ENCODE data around the gene NRG2. TPM values are rescaled to one million over a fixed set of nuclear protein-coding genes. Genes with fewer than 3 reads are reported as not detected.

The NRG2 gene
- total RNA-seq, 1 experiment from 2014 or later: 0.59 TPM

DNA sequence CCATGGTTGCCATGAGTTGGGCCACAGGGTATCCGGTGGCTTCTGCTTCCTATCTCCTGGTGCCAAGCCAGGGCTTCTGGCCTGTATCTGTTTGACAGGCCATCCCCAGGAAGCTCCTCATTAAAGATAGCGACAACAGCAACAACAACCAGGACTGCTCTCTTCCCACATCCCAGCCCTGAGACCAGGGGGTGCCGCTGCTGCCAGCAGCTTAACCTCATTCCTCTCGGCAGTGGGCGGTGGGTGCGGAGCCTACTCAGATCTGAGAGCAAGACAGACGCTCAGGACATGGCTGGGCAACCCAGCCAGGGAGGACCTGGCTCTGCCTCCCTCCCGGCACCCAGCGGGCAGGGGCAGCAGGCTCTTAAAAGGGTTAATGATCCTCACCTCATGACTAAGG lies 149.2 kb downstream of the NRG2 start:
- H3K4me3 ChIP-seq (ENCODE audit: low read depth, low read length): no peak overlapping the region
- no peaks in the 10 kb centered on the region for H3K4me1 ChIP-seq
- Mint-ChIP-seq H3K27ac (ENCODE audit: unreplicated experiment) (no peak overlapping the region), H3K4me3 (ENCODE audit: unreplicated experiment) (no peak overlapping the region), H3K27me3 (ENCODE audit: insufficient read depth, unreplicated experiment) (peaks cover 15% of the 10 kb centered on the region), H3K36me3 (ENCODE audit: insufficient read depth, unreplicated experiment) (no peaks in the 10 kb centered on the region), H3K9me3 (ENCODE audit: unreplicated experiment) (no peaks in the 10 kb centered on the region), H3K4me1 (ENCODE audit: low read depth, unreplicated experiment) (no peaks in the 10 kb centered on the region)
- DNase-seq: no peak
- no peaks in the 10 kb centered on the region; the same call in 1 of the 2 replicates for H3K27me3 ChIP-seq (replicated peaks; ENCODE audit: control insufficient read depth, insufficient read depth, low read length)
- ChIA-PET POLR2A (no interaction called here), CTCF (no interaction called here)
- H3K36me3 ChIP-seq (ENCODE audit: control insufficient read depth, insufficient read depth, low read length): no peaks in the 10 kb centered on the region
- TF ChIP-seq, protein P1, sequence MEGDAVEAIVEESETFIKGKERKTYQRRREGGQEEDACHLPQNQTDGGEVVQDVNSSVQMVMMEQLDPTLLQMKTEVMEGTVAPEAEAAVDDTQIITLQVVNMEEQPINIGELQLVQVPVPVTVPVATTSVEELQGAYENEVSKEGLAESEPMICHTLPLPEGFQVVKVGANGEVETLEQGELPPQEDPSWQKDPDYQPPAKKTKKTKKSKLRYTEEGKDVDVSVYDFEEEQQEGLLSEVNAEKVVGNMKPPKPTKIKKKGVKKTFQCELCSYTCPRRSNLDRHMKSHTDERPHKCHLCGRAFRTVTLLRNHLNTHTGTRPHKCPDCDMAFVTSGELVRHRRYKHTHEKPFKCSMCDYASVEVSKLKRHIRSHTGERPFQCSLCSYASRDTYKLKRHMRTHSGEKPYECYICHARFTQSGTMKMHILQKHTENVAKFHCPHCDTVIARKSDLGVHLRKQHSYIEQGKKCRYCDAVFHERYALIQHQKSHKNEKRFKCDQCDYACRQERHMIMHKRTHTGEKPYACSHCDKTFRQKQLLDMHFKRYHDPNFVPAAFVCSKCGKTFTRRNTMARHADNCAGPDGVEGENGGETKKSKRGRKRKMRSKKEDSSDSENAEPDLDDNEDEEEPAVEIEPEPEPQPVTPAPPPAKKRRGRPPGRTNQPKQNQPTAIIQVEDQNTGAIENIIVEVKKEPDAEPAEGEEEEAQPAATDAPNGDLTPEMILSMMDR (IDR thresholded peaks at IDR 0.05; ENCODE audit: insufficient read depth in 1 of 2, low read depth in 1 of 2, low read length in 1 of 2, severe bottlenecking in 1 of 2, unreplicated experiment in 1 of 2): no peak
- no TSS peak for BruUV-seq (replicated peaks)
- no peaks in the 10 kb centered on the region for H3K9me3 ChIP-seq
- intact Hi-C loops (cut with micrococcal nuclease; ENCODE audit: unreplicated experiment): no loop called here

DNA sequence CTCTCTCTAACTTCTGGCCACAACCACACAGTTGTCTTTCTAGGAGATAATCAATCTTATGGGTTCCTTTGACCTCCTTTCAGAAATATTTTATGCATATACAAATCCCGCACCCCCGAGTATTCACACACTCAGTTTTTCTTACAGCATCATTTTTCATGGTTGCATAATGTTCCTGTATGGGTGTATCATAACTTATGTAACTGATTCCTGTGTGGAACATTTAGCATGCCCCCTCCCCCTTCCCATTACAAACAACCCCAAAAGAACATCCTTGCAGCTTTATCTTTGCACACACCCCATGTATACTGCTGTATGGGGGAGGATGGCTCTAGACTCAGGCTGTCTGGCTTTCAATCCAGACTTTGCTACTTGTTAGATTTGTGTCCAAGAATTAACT lies 153.7 kb downstream of the NRG2 start:
- BruUV-seq (replicated peaks): no TSS peak
- Histone ChIP-seq H3K36me3 (ENCODE audit: control insufficient read depth, insufficient read depth, low read length) (no peaks in the 10 kb centered on the region), H3K27me3 (replicated peaks; ENCODE audit: control insufficient read depth, insufficient read depth, low read length) (no peaks in the 10 kb centered on the region; the same call in 1 of the 2 replicates), H3K9me3 (no peaks in the 10 kb centered on the region), H3K4me1 (no peaks in the 10 kb centered on the region), H3K4me3 (ENCODE audit: low read depth, low read length) (no peak overlapping the region)
- intact Hi-C loops (cut with micrococcal nuclease; ENCODE audit: unreplicated experiment): no loop called here
- no peak overlapping the region for H3K4me3 Mint-ChIP-seq (ENCODE audit: unreplicated experiment)
- no peaks in the 10 kb centered on the region for H3K4me1 Mint-ChIP-seq (ENCODE audit: low read depth, unreplicated experiment)
- POLR2A ChIA-PET: no interaction called here
- TF ChIP-seq, protein P1 (IDR thresholded peaks at IDR 0.05; ENCODE audit: insufficient read depth in 1 of 2, low read depth in 1 of 2, low read length in 1 of 2, severe bottlenecking in 1 of 2, unreplicated experiment in 1 of 2): no peak
- CTCF ChIA-PET: interaction anchor here (0.5 kb wide), 1 partner anchor 466 kb away, joined by 4 read pairs; no protein-coding TSS in a partner anchor
- H3K27me3 Mint-ChIP-seq (ENCODE audit: insufficient read depth, unreplicated experiment): peaks cover 23% of the 10 kb centered on the region
- H3K36me3 Mint-ChIP-seq (ENCODE audit: insufficient read depth, unreplicated experiment): no peaks in the 10 kb centered on the region
- DNase-seq: no peak
- no peaks in the 10 kb centered on the region for H3K9me3 Mint-ChIP-seq (ENCODE audit: unreplicated experiment)
- no peak overlapping the region for H3K27ac Mint-ChIP-seq (ENCODE audit: unreplicated experiment)

DNA sequence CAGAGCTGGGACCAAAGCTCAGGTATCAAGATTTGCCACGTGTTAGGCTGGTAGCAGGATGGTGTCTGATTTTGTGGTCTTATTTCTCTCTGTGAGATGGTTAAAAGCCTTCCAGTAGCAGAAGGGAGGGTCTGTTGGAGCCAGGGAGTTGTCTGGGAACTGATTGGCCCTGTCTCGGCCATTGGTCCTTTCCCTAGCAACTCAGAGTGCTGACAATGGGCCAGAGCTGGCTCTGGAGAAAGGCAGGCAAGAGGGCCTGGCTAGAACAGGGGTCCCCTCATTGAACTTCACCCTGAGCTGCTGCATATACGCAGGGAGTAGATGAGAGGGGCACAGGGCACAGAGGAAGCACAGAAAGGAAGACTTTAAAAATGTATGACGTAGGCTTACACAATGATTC lies 154.7 kb downstream of the NRG2 start:
- H3K4me3 Mint-ChIP-seq (ENCODE audit: unreplicated experiment): no peak overlapping the region

More for the DNA sequence above, 154.7 kb downstream of the NRG2 start:
- TF ChIP-seq, protein P1 (IDR thresholded peaks at IDR 0.05; ENCODE audit: insufficient read depth in 1 of 2, low read depth in 1 of 2, low read length in 1 of 2, severe bottlenecking in 1 of 2, unreplicated experiment in 1 of 2): no peak
- H3K27me3 ChIP-seq (replicated peaks; ENCODE audit: control insufficient read depth, insufficient read depth, low read length): no peaks in the 10 kb centered on the region; the same call in 1 of the 2 replicates
- intact Hi-C loops (cut with micrococcal nuclease; ENCODE audit: unreplicated experiment): no loop called here
- H3K4me1 Mint-ChIP-seq (ENCODE audit: low read depth, unreplicated experiment): no peaks in the 10 kb centered on the region
- H3K4me3 ChIP-seq (ENCODE audit: low read depth, low read length): no peak overlapping the region
- no peaks in the 10 kb centered on the region for H3K9me3 ChIP-seq
- no peak overlapping the region for H3K27ac Mint-ChIP-seq (ENCODE audit: unreplicated experiment)
- H3K4me1 ChIP-seq: no peaks in the 10 kb centered on the region
- POLR2A ChIA-PET: no interaction called here
- CTCF ChIA-PET: interaction anchor here (1.0 kb wide), 1 partner anchor 80 kb away, joined by 3 read pairs; no protein-coding TSS in a partner anchor
- no peak for DNase-seq
- no peaks in the 10 kb centered on the region for H3K36me3 Mint-ChIP-seq (ENCODE audit: insufficient read depth, unreplicated experiment)
- H3K9me3 Mint-ChIP-seq (ENCODE audit: unreplicated experiment): no peaks in the 10 kb centered on the region
- peaks cover 23% of the 10 kb centered on the region for H3K27me3 Mint-ChIP-seq (ENCODE audit: insufficient read depth, unreplicated experiment)
- no peaks in the 10 kb centered on the region for H3K36me3 ChIP-seq (ENCODE audit: control insufficient read depth, insufficient read depth, low read length)
- BruUV-seq (replicated peaks): no TSS peak

Measured in Caco-2 (cell line).